ENCODE measurements around the gene TPRA1.

TPRA1 gene

DNA sequence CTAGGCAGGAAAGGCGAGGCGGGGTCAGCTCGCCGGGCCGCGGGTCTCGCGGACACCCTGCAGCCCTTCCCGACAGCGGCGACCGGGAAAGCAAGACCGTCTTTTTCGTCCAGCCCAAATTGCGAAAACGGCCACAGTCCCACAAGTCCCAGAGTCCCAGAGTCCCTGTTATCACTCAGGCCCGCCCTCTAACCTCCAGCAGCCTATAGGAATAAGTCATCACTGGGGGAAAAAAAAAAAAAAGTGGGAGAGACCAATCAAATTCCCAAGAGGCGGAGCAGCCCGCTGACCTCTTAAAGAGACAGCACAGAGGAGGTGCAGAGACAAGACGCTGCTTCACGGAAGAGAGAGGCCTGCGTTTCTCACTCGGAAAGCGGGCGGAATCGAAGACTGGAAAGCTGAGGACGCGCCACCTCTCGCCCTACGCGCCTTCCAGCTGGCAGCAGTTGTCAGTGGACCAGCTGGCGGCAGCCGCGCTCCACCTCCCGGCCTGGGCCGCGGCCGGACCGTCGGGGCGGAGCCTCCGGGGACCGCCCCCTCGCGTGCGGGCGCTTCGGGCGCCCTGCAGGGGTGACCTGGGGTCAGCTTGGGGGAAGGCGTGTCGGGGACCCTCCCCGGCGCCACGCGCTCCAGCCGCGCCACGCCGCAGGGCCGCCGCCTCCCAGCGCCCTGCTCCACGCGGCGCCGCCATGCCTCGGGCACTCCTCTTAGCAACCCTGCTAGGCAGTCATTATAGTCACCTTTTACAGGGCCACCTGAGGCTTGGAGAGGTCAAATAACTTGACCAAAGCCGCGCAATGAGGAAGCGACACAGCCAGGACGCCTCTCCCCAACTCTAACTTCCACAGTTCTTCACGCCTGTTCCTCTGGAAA is at the start of gene TPRA1:
TSS of gene TPRA1 (minus strand) at position 141 of the 873 bp plus-strand sequence. CDS start 10,587 bp downstream, outside the sequence.
- DNase-seq: peak; percentile 96

DNA sequence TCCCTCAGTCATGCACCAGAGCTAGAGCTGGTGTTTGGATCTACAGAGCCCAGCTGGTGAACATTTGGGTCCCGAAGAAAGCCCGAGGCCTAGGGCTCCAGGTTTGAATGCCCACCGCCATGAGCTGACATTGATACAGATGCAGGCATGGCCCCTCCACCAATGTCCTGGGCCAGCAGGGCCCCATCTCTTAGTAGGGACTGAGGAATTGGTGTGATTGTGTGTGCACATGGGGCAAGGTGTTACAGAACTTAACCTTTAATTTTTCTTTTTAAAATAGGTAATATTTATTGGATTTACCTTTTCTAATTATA is 49.5 kb upstream of the TPRA1 start:
- no peak for DNase-seq

DNA sequence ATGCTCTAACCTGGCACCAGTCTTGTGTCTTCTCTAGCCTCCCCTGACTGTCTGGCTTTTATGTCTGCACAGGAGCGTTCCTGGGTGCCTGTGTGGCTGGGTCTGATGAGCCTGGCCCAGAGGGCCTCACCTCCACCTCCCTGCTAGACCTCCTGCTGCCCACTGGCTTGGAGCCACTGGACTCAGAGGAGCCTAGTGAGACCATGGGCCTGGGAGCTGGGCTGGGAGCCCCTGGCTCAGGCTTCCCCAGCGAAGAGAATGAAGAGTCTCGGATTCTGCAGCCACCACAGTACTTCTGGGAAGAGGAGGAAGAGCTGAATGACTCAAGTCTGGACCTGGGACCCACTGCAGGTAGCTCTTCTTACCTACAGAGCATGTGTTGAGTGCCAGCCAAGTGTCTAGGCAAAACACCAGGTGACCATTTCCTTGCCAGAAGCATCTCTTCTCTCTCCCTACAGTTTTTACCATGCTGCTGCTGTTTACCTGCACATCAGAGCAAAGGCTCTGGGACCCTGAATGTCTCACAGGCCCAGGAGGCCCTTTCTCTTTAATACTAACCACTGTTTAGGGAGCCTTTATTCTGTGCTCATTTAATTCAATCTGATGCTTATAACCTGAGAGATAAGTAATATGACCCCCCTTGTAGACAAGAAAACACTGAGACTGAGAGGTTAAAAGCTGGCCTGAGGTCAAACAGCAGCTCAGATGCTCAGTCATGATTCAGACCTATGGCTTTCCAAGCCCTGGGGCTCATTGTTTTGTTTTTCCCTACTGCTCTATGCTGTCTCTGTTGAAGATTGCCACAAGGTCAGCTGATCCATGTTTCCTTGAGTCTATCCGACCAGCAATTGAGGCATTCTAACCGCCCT is 48.9 kb upstream of the TPRA1 start:
- DNase-seq: no peak

DNA sequence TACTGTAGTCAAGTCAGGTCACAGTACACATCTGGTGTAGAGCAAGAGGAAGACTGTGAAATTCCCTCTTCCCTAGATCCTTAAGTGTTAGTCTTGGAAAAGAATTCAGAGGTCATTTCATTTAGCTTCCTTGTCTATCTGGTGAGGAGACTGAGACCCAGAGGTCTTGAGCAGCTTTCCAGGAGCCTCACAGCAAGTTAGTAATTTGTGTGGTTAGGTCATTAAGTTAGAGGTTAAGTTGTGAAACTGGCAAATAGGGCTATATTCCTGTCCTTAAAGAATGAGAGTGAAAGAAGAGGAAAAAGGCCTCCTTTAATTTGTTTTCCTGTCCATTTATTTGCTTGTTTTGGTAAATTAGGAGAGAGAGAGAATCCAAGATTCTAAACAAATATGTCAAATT is 47.4 kb upstream of the TPRA1 start:
- no peak for DNase-seq

DNA sequence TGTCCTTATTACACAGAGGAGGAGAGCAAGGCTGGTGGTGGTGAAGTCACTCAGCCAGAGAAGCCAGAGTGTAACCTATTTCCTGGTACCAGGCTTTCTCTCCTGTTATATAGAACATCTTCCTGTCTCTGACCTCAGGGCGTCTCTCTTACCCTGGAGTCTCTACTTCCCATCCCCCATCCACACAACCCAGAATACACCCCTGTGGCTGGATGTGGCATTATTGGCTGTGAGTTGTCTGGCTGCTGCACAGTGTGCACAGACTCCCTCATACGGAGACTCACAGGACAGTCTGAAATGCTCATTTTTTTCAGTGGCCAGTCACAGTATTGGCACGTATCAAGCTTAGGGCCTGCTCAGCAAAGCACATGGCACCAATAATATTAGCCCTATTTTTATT is 47.0 kb upstream of the TPRA1 start:
- DNase-seq: no peak

DNA sequence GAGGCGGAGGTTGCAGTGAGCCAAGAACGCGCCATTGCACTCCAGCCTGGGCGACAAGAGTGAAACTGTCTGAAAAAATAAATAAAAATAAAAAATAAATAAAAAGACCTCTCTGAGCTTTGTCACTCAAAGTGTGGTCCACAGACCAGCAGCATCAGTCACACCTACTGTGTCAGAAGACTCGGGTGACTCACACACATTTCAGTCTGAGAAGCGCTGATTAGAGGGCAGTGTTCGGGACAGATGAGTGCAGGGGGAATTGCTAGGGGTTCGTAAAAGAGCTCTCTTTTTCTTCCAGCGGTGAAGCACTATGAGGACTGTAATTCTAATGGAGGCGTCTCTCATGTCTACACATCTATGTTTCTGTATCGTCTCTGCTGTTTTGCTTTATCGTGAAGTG is 44.1 kb upstream of the TPRA1 start:
- DNase-seq: no peak

DNA sequence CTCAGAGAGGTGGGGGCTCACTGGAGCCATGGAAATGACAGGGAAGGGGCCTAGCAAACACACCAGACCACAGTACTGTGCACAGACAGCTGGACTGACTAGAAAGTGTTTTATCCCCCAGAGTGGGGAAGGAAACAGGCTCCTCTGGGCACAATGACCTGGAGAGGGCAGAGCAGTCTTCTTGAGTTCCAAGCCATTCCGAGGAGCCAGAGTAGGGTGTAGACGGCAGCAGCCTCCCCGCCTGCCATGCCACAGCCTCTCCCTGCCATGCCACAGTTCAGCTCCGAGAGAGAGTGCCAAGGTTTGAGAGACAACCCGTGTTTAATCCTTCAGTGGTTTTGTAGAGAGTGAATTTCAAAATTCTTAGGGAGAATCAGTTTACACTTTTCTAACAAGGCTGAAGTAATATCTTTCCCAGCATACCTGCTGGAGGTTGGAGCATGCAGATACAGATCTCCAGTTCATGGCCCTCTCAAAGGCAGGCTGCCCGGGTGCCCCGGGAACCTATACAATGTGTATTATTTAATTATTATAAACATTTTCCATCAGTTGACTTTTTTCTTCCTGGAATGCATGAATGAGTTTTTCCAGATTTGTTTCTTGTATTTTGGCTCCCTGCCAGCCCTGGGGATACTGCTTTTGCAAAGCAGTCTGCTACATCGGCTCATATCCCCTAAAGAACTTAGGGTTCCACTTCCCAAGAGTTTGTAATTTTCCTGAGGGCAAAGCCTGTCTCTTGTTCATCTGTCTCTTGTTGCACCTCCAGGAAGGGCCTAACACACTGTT is 41.7 kb upstream of the TPRA1 start:
- no peak for DNase-seq

DNA sequence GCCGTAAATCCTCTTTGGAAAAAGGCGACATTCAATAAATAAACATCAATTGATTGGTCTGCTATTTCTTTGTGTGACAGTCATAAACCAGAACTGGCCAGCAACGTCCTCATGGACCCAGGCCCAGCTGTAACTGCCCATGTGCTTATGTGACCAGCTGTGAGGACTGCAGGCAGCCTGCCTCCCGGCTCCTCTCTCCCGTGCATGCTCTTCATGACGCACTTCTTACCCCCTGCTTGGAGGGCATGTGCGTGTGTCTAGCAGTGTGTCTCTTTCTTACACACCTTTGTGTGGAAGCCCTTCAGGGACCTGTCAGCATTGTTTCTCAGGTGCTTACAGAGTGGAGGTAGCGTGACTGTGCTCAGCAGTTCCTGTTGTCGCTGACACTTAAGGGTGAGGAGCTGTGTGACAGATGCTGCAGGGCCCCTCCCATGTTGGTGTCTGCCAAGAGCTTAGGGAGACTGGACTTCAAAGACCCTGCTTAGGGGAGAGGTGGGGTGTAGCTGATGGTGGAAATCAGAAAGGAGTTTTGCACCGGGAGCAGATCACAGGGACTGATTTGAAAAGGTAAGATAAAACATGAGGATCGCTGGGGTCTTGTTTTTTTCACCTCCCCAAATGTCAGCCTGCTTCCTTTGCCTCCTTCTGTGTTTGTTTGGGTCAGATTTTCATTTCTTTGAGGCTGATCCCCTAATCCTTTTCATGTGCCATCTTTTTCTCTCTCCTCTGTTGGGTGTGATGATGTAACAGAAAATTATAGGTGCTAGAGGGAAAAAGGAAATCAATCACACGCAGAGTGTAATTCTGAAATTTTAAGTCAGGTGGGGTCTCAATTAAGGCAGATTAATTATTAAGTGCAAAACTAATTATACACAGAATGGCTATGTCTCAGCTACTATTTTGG is 40.5 kb upstream of the TPRA1 start:
- DNase-seq: peak; percentile 50

DNA sequence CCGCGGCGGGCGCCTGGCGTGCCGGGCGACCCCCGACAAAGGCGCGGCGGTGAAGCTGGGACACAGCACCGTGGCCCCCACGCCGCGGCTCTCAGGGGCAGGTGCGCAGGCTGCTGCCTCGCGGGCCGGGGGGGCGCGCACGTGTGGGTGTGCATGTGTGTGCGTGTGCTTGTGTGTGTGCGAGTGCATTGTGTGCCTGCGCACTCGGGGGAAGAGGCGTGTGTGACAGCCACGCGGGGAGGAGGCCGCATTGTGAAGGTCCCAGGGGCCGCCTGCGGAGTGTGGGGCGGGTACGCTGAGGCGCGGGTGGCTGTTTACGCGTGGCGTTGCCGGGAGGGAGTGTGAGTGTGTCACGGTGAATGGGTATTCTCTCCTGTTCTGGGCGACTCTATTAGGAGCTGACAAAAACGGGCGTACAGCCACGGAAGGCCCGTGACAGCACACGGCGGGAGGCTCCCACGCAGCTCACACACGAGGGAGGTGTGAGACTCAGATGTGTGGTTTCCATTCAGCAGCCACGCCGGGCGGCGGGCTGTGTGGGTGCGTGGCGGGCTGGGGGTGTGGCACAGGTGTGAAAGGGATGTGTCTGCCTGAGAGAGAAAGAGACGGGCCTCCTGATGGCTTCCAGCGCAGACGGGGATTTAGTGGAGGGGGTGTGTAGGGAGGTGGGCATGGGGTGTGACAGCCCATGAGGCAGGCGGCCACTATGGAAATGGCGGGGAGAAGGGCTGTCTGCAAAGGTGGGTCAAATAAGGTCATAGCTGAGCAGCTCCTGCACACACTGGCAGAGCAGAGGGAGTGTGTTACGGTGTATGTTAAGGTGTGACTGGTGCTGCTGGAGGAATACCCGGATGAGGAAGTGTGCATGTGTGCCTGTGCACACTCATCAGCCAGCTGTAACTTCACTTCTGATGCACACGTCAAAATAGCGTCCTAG is 39.2 kb upstream of the TPRA1 start:
- no peak for DNase-seq

DNA sequence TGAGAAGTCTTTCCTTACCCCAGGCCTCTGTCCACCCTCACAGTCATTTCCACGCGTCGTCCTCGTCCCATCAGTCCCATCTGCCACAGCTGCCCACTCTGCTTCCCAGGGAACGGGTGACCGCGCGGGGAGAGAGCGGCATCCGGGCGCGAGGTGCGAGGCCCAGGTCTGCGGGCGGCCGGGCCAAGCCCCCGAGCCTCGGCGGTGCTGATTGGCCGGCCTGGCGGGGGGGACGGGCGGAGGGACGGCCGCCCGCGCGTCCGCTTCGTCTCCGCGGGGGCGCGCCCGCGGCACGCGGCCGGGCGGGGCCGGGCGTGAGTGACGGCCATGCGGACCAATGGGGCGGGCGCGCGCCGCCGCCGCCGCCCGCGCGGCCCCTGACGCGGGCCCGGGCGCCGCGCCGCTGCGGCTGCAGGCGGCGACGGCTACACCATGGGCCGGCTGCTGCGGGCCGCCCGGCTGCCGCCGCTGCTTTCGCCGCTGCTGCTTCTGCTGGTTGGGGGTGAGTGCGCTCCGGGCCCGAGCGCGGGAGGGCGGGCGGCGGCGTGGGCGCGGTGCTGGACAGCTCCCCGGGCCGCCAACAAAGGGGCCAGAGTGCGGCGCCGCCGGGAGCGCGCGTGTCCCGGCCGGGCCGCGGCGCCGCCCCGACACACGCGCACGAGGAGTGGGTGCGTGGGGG is 38.4 kb upstream of the TPRA1 start, which contains the start of gene PODXL2:
TSS of gene PODXL2 (plus strand) at position 398 of the 679 bp plus-strand sequence. CDS start at position 433, 35 bp downstream.
- DNase-seq: peak; percentile 27

DNA sequence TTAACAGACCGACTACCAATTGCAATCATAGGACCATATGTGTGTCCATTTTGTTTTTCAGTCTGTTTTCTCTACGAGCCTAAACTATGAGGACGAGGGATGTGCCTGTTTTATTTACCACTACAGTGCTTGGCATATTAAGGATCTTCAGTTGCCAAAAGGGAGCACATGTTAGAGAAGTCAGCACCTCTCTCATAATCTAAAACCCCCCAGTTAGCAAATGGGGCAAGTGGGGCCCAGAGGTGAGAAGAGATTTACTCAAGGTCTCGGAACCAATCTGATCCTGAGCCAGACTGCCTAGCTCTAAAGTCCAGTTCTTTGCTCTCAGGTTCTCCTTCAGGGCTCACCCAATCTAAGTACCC is 37.9 kb upstream of the TPRA1 start:
- no peak for DNase-seq

DNA sequence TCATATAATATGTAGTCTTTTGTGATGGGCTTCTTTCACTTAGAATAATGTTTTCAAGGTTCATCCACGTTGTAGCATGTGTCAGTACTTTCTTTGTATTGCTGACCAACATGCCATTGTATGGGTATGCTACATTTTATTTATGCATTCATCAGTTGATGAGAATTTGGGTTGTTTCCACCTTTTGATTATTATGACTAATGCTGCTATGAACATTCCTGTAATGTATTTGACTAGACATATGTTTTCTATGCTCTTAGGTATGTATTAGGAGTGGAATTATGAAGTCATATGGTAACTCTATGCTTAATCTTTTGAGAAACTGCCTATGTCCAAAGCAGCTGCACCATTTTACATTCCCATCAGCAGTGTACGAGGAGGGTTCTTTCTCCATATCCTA is 35.3 kb upstream of the TPRA1 start:
- no peak for DNase-seq

DNA sequence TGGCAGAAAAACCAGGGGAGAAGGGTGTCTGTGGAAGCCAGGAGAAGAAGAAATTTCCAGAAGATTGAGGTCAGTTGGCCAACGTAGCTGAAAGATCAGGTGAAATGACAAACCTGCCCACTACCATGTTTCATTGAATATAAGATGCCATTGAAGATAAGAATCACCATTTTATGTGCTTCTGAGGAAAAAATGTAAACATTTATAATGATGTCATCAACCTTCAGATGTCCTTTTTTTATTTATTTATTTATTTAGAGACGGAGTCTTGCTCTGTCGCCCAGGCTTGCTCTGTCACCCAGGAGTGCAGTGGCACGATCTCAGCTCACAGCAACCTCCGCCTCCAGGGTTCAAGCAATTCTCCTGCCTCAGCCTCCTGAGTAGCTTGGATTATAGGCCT is 33.5 kb upstream of the TPRA1 start:
- no peak for DNase-seq

DNA sequence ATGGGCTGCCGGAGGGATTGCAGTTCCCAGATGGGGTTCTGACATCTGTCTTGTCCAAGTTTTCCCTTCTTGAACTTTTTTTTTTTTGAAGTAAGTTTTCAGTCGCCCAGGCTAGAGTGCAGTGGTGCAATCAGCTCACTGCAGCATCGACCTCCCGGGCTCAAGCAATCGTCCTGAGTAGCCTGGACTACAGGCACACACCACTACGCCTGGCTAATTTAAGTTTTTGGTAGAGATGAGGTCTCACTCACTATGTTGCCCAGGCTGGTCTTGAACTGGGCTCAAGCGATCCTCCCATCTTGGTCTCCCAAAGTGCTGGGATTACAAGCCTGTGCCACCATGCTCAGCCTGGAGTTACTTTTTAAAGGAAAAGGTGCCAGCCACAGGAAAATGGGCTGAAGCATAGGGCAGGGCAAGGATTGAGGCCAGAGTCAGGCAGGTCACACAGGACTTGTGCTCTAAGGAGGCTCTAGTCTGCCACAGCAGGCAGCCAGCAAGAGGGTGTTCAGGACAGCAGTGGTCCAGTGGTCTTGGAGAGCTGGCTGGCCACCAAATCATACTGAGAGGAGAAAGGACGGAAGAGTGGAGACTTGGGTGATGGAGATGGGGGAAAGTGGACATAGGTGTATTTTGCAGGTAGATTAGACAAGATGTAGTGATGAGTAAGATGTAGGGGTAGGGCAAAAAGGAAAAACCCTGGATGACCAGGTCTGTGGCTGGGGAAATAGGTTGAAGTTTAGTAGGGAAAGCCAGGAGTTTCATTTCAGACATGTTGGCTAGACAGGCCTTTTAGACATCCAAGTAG is 32.4 kb upstream of the TPRA1 start:
- DNase-seq: no peak

DNA sequence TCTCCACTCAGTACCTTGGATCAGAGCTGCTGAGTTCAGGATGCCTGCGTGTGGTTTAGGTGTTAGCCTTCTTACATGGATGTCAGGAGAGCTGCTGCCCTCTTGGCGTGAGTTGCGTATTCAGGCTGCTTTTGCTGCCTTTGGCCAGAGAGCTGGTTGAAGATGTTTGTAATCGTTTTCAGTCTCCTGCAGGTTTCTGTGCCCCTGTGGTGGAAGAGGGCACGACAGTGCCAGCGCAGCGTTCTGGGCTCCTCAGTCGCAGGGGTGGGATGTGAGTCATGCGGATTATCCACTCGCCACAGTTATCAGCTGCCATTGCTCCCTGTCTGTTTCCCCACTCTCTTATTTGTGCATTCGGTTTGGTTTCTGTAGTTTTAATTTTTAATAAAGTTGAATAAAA is 31.5 kb upstream of the TPRA1 start:
- DNase-seq: no peak

DNA sequence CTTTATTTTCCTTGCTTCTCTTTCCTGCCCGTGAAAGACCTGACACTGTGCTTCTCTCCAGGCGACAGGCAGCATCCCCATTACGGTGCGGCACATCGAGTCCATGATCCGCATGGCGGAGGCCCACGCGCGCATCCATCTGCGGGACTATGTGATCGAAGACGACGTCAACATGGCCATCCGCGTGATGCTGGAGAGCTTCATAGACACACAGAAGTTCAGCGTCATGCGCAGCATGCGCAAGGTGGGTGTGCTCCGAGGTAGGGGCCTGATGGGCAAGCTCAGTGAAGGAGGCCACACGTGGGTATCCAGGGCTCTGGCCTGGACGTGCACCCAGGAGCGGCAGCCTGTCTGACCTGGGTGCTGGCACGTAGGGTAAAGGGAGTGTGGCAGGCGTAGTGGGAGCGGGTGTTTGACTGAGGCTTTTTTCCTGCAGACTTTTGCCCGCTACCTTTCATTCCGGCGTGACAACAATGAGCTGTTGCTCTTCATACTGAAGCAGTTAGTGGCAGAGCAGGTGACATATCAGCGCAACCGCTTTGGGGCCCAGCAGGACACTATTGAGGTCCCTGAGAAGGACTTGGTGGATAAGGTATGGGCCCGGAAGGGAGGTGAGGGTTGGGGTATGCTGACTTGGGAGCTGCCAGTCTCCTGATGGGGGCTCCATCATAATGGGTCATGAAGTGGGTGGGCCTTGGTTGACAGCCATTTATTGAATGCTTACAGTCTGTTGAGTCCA is 30.3 kb upstream of the TPRA1 start:
- no peak for DNase-seq

DNA sequence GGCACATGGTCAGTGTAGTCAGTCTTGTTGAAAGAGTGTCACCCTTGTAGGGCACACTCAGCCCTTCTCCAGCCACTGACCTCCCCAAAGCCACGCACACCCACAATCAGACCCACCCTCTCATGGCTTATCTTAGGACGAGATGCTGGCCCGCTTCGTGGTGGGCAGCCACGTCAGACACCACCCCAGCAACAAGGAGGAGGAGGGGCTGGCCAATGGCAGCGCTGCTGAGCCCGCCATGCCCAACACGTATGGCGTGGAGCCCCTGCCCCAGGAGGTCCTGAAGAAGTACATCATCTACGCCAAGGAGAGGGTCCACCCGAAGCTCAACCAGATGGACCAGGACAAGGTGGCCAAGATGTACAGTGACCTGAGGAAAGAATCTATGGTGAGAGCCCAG is 28.4 kb upstream of the TPRA1 start:
- no peak for DNase-seq

DNA sequence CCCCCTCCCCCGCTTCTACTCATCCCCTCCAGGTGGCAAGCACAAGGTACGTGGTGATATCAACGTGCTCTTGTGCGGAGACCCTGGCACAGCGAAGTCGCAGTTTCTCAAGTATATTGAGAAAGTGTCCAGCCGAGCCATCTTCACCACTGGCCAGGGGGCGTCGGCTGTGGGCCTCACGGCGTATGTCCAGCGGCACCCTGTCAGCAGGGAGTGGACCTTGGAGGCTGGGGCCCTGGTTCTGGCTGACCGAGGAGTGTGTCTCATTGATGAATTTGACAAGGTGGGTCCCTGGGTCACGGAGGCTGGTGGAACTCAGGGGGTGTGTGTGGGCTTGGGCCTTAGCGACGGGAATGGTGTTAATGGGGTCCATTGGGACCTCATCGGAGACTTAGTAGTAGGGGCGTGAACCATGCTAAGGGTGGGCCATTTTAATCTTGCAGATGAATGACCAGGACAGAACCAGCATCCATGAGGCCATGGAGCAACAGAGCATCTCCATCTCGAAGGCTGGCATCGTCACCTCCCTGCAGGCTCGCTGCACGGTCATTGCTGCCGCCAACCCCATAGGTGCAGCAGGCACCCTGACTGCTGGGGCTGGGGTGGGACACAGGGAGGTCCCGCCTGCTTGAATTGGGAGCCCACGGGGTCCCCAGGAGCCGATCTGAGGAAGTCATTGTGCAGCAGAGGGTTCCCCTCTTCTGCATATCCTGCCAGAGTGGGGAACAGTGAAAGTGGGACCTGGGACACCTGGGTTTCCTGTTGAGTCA is 26.5 kb upstream of the TPRA1 start:
- no peak for DNase-seq
